Gastrocnemius medialis (tissue), 4 donors: Measurements from ENCODE around the gene MAL.

Experiments used
- CTCF ChIP-seq, 5 experiments: fragments of 450-650 bp in 3 of 5; fragments of 200-600 bp in 2 of 5; sonication (generic) in 2 of 5; IDR thresholded peaks in 4 of 5; conservative IDR thresholded peaks in 1 of 5; 1 replicate in 4 of 5; 2 replicates in 1 of 5; pipeline ENCODE4 v1.5.1; 2016 to 2019; ENCODE audit warnings: antibody characterized with exemption in 5 of 5, mild to moderate bottlenecking in 3 of 5, moderate library complexity in 3 of 5
- POLR2A ChIP-seq, 2 donors: fragments of 450-650 bp; IDR thresholded peaks; one replicate each; pipeline ENCODE4 v1.6.1; 2017; ENCODE audit warnings: antibody characterized with exemption in 2 of 2, mild to moderate bottlenecking in 2 of 2, moderate library complexity in 2 of 2

DNA sequence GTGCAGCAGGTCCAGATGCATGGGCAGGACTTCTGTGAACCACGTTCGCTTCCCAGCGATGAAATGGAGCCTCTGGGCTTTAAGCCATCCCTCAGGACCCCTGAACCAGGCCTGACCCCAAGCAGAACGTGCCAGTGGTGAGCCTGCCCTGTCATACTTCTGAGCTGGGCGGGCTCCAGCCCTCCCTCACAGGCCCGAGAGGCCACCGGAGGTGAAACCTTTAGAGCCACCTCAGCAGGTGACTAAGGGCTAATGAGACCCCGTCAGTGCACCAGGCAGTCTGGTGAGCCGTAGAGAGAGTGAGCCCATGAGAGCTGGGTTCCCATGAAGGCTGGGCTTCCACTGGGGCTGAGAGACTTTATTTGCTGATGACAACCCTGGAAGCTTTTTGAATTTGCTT, 8.9 kb upstream of the MAL start:
- TF ChIP-seq CTCF (IDR thresholded peaks at IDR 0.05 in 4 of 5, conservative IDR thresholded peaks at IDR 0.05 in 1 of 5) = no peak
- TF ChIP-seq POLR2A (IDR thresholded peaks at IDR 0.05) = no peak
